IPS-18a (cell line): Measurements from ENCODE around the gene CLEC16A.

Experiments
- H3K27ac ChIP-seq: one replicate; pipeline ENCODE4 v1.5.1; 2013; ENCODE audit warnings: low read length
- H3K27me3 ChIP-seq: one replicate; pipeline ENCODE4 v1.6.1; 2013; ENCODE audit warnings: mild to moderate bottlenecking, low read length; ENCODE audit not compliant: control insufficient read depth, insufficient read depth
- H3K36me3 ChIP-seq: one replicate; pipeline ENCODE4 v1.6.1; 2013; ENCODE audit warnings: low read depth, low read length; ENCODE audit not compliant: control insufficient read depth
- H3K4me1 ChIP-seq: one replicate; pipeline ENCODE4 v1.6.1; 2013; ENCODE audit warnings: low read depth, low read length; ENCODE audit not compliant: control insufficient read depth
- H3K4me3 ChIP-seq: one replicate; pipeline ENCODE4 v1.5.1; 2013; ENCODE audit warnings: low read length
- H3K9ac ChIP-seq: one replicate; pipeline ENCODE4 v1.6.1; 2013; ENCODE audit warnings: mild to moderate bottlenecking, low read length, moderate library complexity
- H3K9me3 ChIP-seq: one replicate; pipeline ENCODE4 v1.6.1; 2013; ENCODE audit warnings: low read depth, low read length; ENCODE audit not compliant: control insufficient read depth

CLEC16A gene

GRCh38 chr16:11130978-11131665 lies 186.8 kb downstream of the CLEC16A start:
- H3K4me3 ChIP-seq, result no peak overlapping the region
- no peak overlapping the region for H3K9ac ChIP-seq
- no peaks in the 10 kb centered on the region for H3K9me3 ChIP-seq
- no peaks in the 10 kb centered on the region for H3K4me1 ChIP-seq
- H3K27me3 ChIP-seq, result no peaks in the 10 kb centered on the region
- H3K36me3 ChIP-seq, result no peaks in the 10 kb centered on the region
- no peak overlapping the region for H3K27ac ChIP-seq

DNA sequence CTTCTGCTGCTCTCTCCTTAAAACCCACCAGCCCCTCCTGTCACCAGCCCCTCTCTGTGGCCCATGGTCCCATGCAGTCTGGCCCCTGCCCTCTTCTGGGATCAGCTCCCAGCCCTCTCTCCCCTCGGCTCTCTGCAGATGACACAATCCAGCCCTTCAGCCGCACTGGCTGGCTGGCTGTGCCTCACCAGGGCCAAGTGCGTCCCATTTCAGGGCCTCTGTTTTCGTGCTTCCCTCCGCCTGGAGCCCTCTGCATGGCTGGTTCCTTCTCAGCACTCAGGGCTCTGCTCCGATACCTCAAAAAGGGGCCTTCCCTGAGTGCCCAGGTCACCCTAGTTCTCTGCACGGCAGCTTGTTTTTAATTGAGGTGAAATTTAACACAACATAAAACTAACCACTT lies 187.3 kb downstream of the CLEC16A start:
- Histone ChIP-seq H3K27ac (no peak overlapping the region), H3K27me3 (no peaks in the 10 kb centered on the region), H3K4me1 (no peaks in the 10 kb centered on the region)

GRCh38 chr16:11133344-11133943 lies 189.1 kb downstream of the CLEC16A start:
- no peak overlapping the region for H3K27ac ChIP-seq
- H3K9ac ChIP-seq, result no peak overlapping the region
- H3K4me3 ChIP-seq, result no peak overlapping the region
- H3K9me3 ChIP-seq, result no peaks in the 10 kb centered on the region
- H3K4me1 ChIP-seq, result no peaks in the 10 kb centered on the region
- no peaks in the 10 kb centered on the region for H3K36me3 ChIP-seq
- H3K27me3 ChIP-seq, result no peaks in the 10 kb centered on the region

More for the DNA sequence above, 187.3 kb downstream of the CLEC16A start:
- Histone ChIP-seq H3K4me3 (no peak overlapping the region), H3K36me3 (no peaks in the 10 kb centered on the region), H3K9me3 (no peaks in the 10 kb centered on the region), H3K9ac (no peak overlapping the region)

DNA sequence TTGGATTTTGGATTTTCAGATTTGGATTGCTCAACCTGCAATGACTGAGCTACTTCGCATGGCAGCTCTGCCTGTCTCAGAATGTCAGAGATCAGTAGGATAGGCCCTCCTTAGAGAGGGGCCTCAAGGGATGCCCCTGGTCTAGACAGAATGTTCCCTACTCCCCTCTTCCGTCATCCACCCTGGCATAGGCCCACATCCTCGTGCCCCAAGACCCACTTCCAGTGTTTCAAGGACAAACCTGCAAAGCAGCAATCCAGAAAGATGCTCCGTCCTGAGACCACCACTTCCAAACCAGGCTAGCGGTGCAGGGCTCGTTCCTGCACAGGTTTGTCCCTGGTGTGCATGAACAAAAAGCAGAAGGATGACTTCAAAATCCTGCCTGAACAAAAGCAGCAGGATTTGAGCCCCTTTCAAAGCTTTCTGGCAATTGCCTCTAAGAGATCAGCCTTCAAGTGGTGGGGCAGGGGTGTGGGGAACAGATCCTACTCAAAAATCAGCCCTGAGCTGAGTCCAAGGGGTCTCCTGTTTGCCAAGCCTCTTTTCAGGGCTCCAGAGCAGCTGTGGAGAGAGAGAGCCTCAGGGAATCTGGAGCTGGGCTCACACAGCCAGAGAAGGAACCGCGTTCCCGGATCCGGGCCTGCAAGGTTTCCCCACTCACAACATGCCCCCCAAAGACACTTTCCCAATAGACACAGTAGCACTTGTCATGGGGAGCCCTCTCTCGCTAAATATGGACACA lies 190.5 kb downstream of the CLEC16A start:
- H3K36me3 ChIP-seq, result no peaks in the 10 kb centered on the region
- no peak overlapping the region for H3K4me3 ChIP-seq
- no peak overlapping the region for H3K27ac ChIP-seq
- no peak overlapping the region for H3K9ac ChIP-seq
- H3K9me3 ChIP-seq, result no peaks in the 10 kb centered on the region
- peaks cover 5% of the 10 kb centered on the region for H3K4me1 ChIP-seq
- H3K27me3 ChIP-seq, result no peaks in the 10 kb centered on the region

DNA sequence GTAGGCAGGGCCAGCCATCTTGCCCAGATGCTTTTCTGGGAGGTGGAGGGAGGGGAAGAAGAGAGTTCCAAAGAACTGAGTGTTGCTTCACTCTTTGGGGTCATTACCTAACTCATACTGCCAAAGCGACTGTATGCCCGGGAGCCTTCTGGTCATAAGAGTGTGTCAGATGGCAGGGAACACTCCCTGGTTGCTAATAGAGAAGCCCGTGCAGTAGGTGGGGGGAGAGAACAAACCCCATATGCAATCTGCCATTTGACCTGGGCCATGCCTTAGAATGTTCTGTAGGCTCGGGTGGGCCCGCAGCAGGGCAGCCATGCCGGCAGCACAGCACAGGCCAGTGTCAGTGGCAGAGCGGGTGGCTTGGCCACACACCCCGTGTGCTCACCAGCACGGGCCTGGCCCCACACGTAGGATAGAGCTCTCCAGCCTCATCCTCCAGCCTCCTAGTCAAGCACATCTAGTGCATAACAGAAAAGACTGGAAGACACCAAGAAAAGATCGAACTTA lies 191.2 kb downstream of the CLEC16A start:
- Histone ChIP-seq H3K4me1 (peaks cover 5% of the 10 kb centered on the region), H3K27ac (no peak overlapping the region), H3K36me3 (no peaks in the 10 kb centered on the region), H3K9me3 (no peaks in the 10 kb centered on the region), H3K27me3 (no peaks in the 10 kb centered on the region), H3K9ac (no peak overlapping the region), H3K4me3 (no peak overlapping the region)

DNA sequence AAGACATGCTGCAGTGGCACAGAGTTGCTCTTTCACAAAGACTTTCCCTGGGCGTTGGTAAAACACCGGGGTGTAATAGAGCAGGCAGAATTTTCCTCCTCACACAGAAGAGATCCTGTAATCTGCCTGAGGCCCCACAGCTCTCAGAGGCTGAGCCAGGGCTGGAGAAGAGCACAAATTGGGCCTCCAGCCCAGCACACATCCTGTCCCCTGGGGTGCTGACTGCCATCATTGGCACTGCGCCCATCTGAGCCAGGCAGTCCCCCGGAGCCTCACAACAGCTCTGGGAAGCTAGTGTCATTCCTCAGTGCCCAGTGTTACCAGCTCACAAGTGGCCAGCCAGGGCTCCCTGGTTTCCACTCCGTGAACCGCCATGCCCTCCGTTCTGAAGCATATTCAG lies 192.2 kb downstream of the CLEC16A start:
- H3K27ac ChIP-seq, result no peak overlapping the region
- no peak overlapping the region for H3K9ac ChIP-seq
- no peaks in the 10 kb centered on the region for H3K9me3 ChIP-seq
- H3K4me3 ChIP-seq, result no peak overlapping the region
- no peaks in the 10 kb centered on the region for H3K36me3 ChIP-seq
- no peaks in the 10 kb centered on the region for H3K27me3 ChIP-seq
- H3K4me1 ChIP-seq, result peaks cover 5% of the 10 kb centered on the region

DNA sequence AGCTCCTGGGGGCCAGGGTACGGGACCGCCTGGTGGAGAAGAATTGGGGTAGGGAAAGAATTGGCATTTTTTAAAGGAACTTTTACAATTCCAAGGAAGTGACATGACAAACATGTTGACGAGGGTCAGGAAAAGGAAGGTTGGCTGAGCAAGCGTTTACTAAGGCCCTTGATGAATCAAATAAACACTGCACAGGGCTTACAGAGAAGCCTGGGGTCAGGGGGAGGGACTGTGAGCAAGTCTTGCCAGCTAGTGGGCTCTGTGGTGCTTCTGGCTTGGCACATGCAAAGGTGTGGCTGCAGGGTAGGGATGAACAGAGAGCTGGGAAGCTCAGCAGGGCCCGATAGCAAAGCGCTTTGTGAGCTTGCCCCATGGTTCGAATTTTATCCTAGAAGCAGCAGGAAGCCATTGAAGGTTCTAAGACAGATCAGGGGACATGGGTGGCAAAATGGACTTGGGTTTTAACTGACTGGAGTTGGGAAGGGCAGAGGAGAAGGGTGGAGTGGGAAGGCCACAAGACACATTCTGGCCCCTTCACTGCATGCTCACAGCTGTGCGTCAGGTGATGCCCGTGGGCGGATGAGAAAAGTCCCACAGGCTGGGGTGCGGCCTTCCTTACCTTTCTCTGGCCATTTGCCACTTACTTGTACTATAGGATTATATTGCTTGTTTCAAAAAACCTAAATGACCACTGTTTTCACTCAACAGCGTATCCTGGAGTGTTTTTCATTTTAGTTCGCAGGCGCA lies 193.8 kb downstream of the CLEC16A start:
- H3K4me3 ChIP-seq, result no peak overlapping the region
- peaks cover 5% of the 10 kb centered on the region for H3K4me1 ChIP-seq
- no peak overlapping the region for H3K27ac ChIP-seq
- H3K9me3 ChIP-seq, result no peaks in the 10 kb centered on the region
- H3K9ac ChIP-seq, result no peak overlapping the region
- no peaks in the 10 kb centered on the region for H3K27me3 ChIP-seq
- H3K36me3 ChIP-seq, result no peaks in the 10 kb centered on the region

DNA sequence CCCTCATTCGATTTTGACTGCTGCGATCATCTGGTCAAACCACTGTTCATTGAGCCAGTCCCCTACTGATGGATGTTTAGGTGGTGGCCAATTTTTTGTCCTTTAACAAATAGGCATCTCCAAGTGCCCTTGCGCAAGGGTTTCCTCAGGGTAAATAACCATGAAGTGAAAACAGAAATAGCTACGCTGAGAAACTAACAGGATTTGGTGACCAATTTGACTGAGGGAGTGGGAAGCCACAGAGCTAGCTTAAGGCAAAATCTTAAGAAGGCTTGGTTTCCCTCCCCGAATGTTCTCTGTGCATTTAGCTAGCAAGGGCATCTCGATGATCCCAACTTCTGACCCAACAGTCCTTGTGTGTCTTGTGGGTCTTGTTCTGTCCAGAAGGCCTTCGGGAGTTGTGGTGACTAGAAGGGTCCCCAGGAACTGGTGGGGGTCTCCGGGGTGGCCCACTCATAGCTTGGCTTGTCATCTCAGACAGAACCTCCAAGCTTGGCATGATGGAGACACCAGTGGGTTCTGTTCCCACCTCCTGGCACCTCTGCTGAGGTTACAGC lies 194.5 kb downstream of the CLEC16A start:
- no peak overlapping the region for H3K4me3 ChIP-seq
- no peaks in the 10 kb centered on the region for H3K27me3 ChIP-seq
- H3K27ac ChIP-seq, result no peak overlapping the region
- H3K9ac ChIP-seq, result no peak overlapping the region
- no peaks in the 10 kb centered on the region for H3K9me3 ChIP-seq
- no peaks in the 10 kb centered on the region for H3K36me3 ChIP-seq
- H3K4me1 ChIP-seq, result peaks cover 5% of the 10 kb centered on the region

DNA sequence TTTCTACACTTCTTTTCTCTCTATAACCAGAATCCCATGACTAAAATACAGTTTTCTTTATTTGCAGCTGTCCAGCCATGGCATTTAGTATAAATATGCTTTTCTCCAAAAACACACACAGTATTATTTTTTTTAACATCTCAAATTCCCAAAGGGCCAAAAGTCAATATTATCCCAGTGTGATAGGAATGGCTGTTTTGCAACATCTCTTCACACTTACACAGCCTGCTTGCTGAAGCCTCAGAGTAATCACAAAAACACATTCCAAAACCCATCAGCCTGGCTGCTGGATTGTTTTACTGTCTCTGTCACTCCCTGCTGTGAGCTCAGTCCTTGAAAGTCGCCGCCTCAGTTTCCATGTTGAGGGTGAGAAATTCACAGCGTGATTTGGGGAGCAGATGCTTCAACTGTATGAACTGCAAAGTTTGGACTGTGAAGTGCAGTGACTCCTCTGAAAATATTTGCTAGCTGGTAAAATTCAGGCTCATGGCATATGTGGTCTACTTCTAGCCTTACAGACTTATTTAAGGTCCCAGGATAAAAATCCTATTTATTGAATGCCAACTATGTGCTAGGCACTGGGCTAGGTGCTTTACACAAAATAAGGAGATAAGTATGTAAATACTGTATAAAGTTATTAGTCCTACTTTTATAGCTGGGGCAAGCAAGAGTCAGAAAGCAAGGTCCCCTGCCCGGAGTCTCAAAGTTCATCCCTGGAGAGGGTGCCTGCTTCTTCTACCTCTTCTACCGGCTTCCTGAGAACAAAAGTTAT lies 195.1 kb downstream of the CLEC16A start:
- Histone ChIP-seq H3K9me3 (no peaks in the 10 kb centered on the region), H3K27me3 (no peaks in the 10 kb centered on the region), H3K9ac (no peak overlapping the region), H3K4me1 (peaks cover 5% of the 10 kb centered on the region), H3K4me3 (no peak overlapping the region), H3K27ac (no peak overlapping the region), H3K36me3 (no peaks in the 10 kb centered on the region)

- H3K27me3 ChIP-seq, result no peaks in the 10 kb centered on the region
- H3K9me3 ChIP-seq, result no peaks in the 10 kb centered on the region
- H3K36me3 ChIP-seq, result no peaks in the 10 kb centered on the region
- H3K27ac ChIP-seq, result no peak overlapping the region
- H3K9ac ChIP-seq, result no peak overlapping the region
- H3K4me1 ChIP-seq, result peaks cover 5% of the 10 kb centered on the region
- H3K4me3 ChIP-seq, result no peak overlapping the region
Measured at GRCh38 chr16:11140098-11140375, 195.7 kb downstream of the CLEC16A start.

DNA sequence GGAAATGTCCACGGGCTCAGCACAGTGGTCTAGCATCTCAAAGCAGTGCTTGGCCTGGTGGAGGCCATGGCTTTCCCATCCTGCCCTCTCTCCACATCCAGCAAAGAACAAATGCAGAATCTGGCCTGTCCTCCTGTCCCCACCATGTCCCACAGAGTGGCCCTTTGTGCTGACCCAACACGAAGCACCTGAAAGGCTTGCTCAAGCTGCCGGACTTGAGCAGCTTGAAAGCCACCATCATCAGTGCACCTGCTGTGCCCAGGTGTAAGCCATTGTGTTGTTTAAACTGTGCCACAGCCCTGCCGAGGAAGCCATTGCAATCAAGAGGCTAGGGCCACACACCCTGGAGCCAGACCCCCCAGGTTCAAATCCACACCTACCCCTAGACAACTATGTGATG lies 196.1 kb downstream of the CLEC16A start:
- no peak overlapping the region for H3K4me3 ChIP-seq
- H3K36me3 ChIP-seq, result no peaks in the 10 kb centered on the region
- H3K4me1 ChIP-seq, result peaks cover 5% of the 10 kb centered on the region
- H3K27ac ChIP-seq, result no peak overlapping the region
- no peaks in the 10 kb centered on the region for H3K27me3 ChIP-seq
- H3K9me3 ChIP-seq, result no peaks in the 10 kb centered on the region
- H3K9ac ChIP-seq, result no peak overlapping the region
